Muscle of leg (tissue), 11 donors: ENCODE data around the gene EIF1B. TPM values are rescaled to one million over a fixed set of nuclear protein-coding genes. Genes with fewer than 3 reads are reported as not detected.

Experiments used
- DNase-seq: peaks from one replicate; pipeline ENCODE4 v3.0.0; 2013
- H3K27ac ChIP-seq: one replicate; pipeline ENCODE4 v1.5.1; 2013; ENCODE audit warnings: mild to moderate bottlenecking, low read length, control low read depth
- H3K27me3 ChIP-seq: one replicate; pipeline ENCODE4 v1.6.1; 2013; ENCODE audit warnings: low read length; ENCODE audit not compliant: control insufficient read depth, insufficient read depth
- H3K36me3 ChIP-seq: one replicate; pipeline ENCODE4 v1.6.1; 2013; ENCODE audit warnings: low read length; ENCODE audit not compliant: control insufficient read depth, insufficient read depth
- H3K4me1 ChIP-seq: one replicate; pipeline ENCODE4 v1.6.1; 2013; ENCODE audit warnings: low read length; ENCODE audit not compliant: control insufficient read depth, insufficient read depth
- H3K4me3 ChIP-seq: one replicate; pipeline ENCODE4 v1.5.1; 2013; ENCODE audit warnings: low read length, control low read depth
- H3K9me3 ChIP-seq: replicated peaks from 2 replicates; pipeline ENCODE4 v1.6.1; 2013; ENCODE audit warnings: low read depth, low read length; ENCODE audit not compliant: control insufficient read depth
- WGBS: methylation state at CpG from one replicate; pipeline ENCODE4 v1.1.5; 2013; ENCODE audit warnings: missing lambda C conversion rate; ENCODE audit not compliant: insufficient coverage; 5-methylcytosine and 5-hydroxymethylcytosine counted together
- polyA plus RNA-seq, 8 donors: library from polyadenylated mRNA; unstranded; fragments of 120-200 nt; gene quantifications; one replicate each; pipeline versions ENCODE4 v1.2.1 to v1.2.3, GENCODE V29; 2013; ENCODE audit warnings: inconsistent platforms in 1 of 8, low replicate concordance in 1 of 8; ENCODE audit not compliant: insufficient read length in 8 of 8, insufficient read depth in 1 of 8
- total RNA-seq: library from RNA; stranded (reverse); fragments of 120-200 nt; gene quantifications from one replicate; pipeline ENCODE4 v1.2.4, GENCODE V29; 2013

The EIF1B gene
- total and polyA plus RNA-seq, 9 donors = 19.2 to 71.7 (median 64.0) TPM

DNA sequence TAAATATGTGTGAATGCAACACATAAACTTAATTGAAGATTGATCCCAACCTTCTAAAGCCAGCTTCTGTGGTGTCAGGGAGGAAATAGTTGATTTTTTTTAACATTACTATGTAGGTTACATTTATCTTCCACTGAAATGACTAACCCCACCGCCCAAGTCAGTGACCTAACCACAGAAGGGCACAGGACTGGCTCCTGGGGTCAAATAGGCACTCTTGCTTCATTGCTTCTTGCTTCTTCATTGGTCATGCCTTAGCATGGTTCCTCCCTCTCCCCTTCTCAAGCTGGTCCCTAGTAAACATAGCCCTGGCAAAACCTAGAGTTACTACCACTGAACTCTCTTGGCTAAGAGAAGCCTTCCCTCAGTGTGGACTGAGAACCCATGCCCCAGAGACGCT, 12.3 kb downstream of the EIF1B start:
- Histone ChIP-seq H3K4me3 (no peak overlapping the region), H3K36me3 (no peaks in the 10 kb centered on the region), H3K27me3 (no peaks in the 10 kb centered on the region), H3K27ac (no peak overlapping the region), H3K4me1 (no peaks in the 10 kb centered on the region), H3K9me3 (no peaks in the 10 kb centered on the region)
- DNase-seq = no peak
- 77% methylated on average over 2 of the region's 2 CpGs for WGBS

- Histone ChIP-seq H3K4me1 (no peaks in the 10 kb centered on the region), H3K36me3 (no peaks in the 10 kb centered on the region), H3K9me3 (no peaks in the 10 kb centered on the region), H3K4me3 (no peak overlapping the region), H3K27me3 (no peaks in the 10 kb centered on the region), H3K27ac (no peak overlapping the region)
- no peak for DNase-seq
- 72% methylated on average over 2 of the region's 5 CpGs for WGBS
Measured at GRCh38 chr3:40323946-40324345, 14.4 kb downstream of the EIF1B start.

DNA sequence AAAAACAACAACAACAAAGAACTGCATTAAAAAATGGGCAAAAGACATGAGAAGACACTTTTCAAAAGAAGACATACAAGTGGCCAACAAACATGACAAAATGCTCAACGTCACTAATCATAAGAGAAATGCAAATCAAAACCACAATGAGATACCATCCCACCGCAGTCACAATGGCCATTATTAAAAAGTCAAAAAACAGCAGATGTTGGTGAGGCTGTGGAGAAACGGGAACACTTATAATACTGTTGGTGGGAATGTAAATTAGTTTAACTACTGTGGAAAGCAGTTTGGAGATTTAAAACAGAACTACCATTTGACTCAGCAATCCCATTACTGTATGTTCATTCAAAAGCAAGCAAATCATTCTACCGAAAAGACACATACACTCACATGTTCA, 15.1 kb downstream of the EIF1B start:
- Histone ChIP-seq H3K27me3 (no peaks in the 10 kb centered on the region), H3K4me1 (no peaks in the 10 kb centered on the region), H3K27ac (no peak overlapping the region), H3K9me3 (no peaks in the 10 kb centered on the region), H3K36me3 (no peaks in the 10 kb centered on the region), H3K4me3 (no peak overlapping the region)
- DNase-seq = no peak
- no CpG with 5 or more reads among the region's 4 CpGs for WGBS

DNA sequence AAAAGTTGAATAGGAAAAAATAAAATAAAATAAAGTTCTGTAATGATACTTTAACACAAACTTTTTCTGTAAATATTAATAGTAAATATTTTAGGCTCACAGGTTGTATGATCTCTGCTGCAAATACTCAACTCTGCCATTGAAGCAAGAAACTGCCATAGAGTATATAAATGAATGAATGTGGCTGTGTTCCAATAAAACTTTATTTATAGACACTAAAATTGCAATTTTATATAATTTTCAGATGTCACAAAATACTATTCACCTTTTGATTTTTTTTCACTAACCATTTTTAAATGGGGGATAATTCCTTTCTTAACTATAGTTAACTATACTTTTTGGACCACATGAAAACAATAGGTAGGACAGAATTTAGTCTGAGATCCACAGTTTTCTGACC, 16.0 kb downstream of the EIF1B start:
- no peak for DNase-seq
- no peaks in the 10 kb centered on the region for H3K4me1 ChIP-seq
- H3K36me3 ChIP-seq = no peaks in the 10 kb centered on the region
- H3K27me3 ChIP-seq = no peaks in the 10 kb centered on the region
- no peak overlapping the region for H3K4me3 ChIP-seq
- no peak overlapping the region for H3K27ac ChIP-seq
- H3K9me3 ChIP-seq = no peaks in the 10 kb centered on the region

GRCh38 chr3:40328374-40328773, 18.9 kb downstream of the EIF1B start:
- Histone ChIP-seq H3K27me3 (no peaks in the 10 kb centered on the region), H3K36me3 (no peaks in the 10 kb centered on the region), H3K4me3 (no peak overlapping the region), H3K9me3 (no peaks in the 10 kb centered on the region), H3K27ac (no peak overlapping the region), H3K4me1 (no peaks in the 10 kb centered on the region)
- no peak for DNase-seq
- 21% methylated on average over 2 of the region's 5 CpGs for WGBS

DNA sequence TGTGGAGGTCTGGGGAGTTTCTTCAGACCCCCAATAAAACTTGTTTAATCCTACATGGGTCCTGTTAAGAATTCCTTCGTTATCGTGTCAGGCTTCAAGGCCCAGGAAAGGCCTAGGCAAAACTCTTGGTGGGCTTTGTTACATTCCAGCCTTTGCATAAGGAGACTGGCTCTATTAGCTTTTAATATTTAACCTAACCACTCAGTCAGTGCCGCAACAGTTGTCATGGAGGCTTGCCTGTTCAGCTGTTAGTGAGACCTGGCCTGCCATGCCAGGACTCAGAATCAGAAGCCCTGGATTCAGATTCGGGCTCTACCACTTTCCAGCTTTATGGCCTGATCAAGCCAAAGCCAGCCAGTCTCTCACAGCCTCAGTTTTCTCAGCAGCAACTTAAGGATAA, 19.6 kb downstream of the EIF1B start:
- no peak overlapping the region for H3K4me3 ChIP-seq
- no peaks in the 10 kb centered on the region for H3K4me1 ChIP-seq
- no peaks in the 10 kb centered on the region for H3K27me3 ChIP-seq
- 62% methylated on average over 2 of the region's 4 CpGs for WGBS
- no peak overlapping the region for H3K27ac ChIP-seq
- H3K36me3 ChIP-seq = no peaks in the 10 kb centered on the region
- H3K9me3 ChIP-seq = no peaks in the 10 kb centered on the region
- no peak for DNase-seq

DNA sequence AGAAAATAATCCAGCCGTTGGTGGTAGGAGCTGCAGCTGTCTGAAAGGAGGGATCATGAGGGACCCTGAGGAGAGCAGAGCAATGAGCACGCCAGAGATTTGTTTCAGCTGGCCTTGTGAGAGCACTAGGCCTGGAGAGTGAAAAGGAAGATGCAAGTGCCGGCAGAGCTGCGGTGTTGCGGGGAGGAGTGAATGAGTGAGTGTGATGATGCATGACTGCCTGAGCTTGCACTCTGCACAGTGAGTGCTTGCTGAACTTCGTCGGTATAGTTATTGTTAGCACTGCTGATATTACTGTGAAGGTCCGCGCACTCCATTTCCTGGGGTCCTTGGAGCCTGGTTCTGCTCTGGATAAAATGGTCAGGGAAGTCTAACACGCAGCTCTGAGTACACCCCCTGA, 23.2 kb downstream of the EIF1B start:
- Histone ChIP-seq H3K36me3 (no peaks in the 10 kb centered on the region), H3K27me3 (no peaks in the 10 kb centered on the region), H3K9me3 (no peaks in the 10 kb centered on the region), H3K4me3 (no peak overlapping the region), H3K27ac (no peak overlapping the region), H3K4me1 (no peaks in the 10 kb centered on the region)
- no peak for DNase-seq
- 58% methylated on average over 7 of the region's 10 CpGs for WGBS

DNA sequence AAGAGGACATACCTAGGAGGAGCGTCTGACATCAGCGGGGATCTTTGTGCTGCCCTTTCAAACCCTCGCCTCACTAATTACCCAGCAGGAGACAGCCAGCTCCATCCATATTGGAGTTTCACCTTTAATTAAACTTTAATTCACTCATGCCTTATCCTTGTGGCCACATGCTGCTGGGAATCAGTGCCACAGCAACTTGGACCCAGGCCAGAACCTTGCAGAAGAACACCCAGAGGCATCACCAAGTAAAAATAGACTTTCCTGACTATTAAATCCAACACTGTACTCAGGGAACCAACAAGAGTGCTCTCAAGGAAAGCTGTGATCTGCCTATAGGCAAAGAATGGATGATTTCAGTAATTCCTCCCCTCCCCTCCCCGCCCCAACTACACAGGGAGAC, 23.9 kb downstream of the EIF1B start:
- Histone ChIP-seq H3K27ac (no peak overlapping the region), H3K4me1 (no peaks in the 10 kb centered on the region), H3K9me3 (no peaks in the 10 kb centered on the region), H3K4me3 (no peak overlapping the region), H3K27me3 (no peaks in the 10 kb centered on the region), H3K36me3 (no peaks in the 10 kb centered on the region)
- 85% methylated on average over 2 of the region's 4 CpGs for WGBS
- DNase-seq = no peak

GRCh38 chr3:40333852-40334251, 24.3 kb downstream of the EIF1B start:
- DNase-seq = no peak
- H3K4me1 ChIP-seq = no peaks in the 10 kb centered on the region
- no peak overlapping the region for H3K27ac ChIP-seq
- WGBS = 90% methylated on average over 2 of the region's 4 CpGs
- H3K9me3 ChIP-seq = no peaks in the 10 kb centered on the region
- no peaks in the 10 kb centered on the region for H3K36me3 ChIP-seq
- H3K27me3 ChIP-seq = no peaks in the 10 kb centered on the region
- no peak overlapping the region for H3K4me3 ChIP-seq

- H3K4me1 ChIP-seq = no peaks in the 10 kb centered on the region
- no peak overlapping the region for H3K27ac ChIP-seq
- no peaks in the 10 kb centered on the region for H3K36me3 ChIP-seq
- no peaks in the 10 kb centered on the region for H3K27me3 ChIP-seq
- H3K4me3 ChIP-seq = no peak overlapping the region
- no peak for DNase-seq
- no peaks in the 10 kb centered on the region for H3K9me3 ChIP-seq
- WGBS = no CpG with 5 or more reads among the region's 1 CpG
Measured at GRCh38 chr3:40336101-40336500, 26.6 kb downstream of the EIF1B start.

DNA sequence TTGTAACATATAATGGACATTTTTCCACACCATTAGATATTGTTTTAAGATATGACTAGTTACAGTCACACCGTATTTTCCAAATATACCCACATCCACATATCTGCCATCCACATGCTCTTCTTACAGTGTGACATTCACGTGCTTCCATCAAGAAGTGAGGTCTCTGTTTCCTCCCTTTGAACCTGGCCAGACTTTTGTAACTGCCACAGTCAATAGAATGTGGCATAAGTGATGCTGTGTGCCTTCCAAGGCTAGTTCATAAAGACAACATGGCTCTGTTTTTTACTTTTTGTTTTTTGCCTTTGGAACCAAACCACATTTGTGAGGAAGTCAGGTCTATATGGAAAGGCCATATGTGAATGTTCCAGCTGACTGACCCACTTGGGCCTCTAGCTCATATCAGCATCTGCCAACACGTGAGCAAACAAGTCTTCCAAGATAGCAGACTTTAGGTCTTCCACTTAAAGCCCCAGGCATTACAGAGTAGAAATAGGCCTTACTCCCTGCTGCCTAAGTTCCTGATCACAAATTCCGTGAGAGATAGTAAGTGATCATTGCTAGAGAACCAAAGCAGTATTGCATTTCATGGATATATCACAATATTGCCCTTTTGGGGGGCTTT, 27.1 kb downstream of the EIF1B start:
- no peak for DNase-seq
- Histone ChIP-seq H3K27ac (no peak overlapping the region), H3K9me3 (no peaks in the 10 kb centered on the region), H3K36me3 (no peaks in the 10 kb centered on the region), H3K4me3 (no peak overlapping the region), H3K4me1 (no peaks in the 10 kb centered on the region), H3K27me3 (no peaks in the 10 kb centered on the region)
- no CpG with 5 or more reads among the region's 4 CpGs for WGBS
